ENCODE measurements around the gene TOE1. TPM values are rescaled to one million over a fixed set of nuclear protein-coding genes. Genes with fewer than 3 reads are reported as not detected.

Gene TOE1
- total RNA-seq, 1 donor from 2014 or later, result 4.3 TPM

GRCh38 chr1:45348609-45348965 is 8.6 kb downstream of the TOE1 start:
- no peak for DNase-seq (ENCODE audit: low read depth)
- no peaks in the 10 kb centered on the region for H4K20me1 ChIP-seq (ENCODE audit: insufficient read depth, low read length)
- H3K9me3 ChIP-seq (ENCODE audit: insufficient read depth, low read depth, low read length), result no peaks in the 10 kb centered on the region
- H3K27me3 ChIP-seq (ENCODE audit: insufficient read depth, low read length), result no peaks in the 10 kb centered on the region
- Mint-ChIP-seq H3K4me3 (ENCODE audit: unreplicated experiment) (no peak overlapping the region), H3K27me3 (ENCODE audit: low read depth, unreplicated experiment) (no peaks in the 10 kb centered on the region), H3K9me3 (ENCODE audit: unreplicated experiment) (no peaks in the 10 kb centered on the region), H3K36me3 (ENCODE audit: low read depth, unreplicated experiment) (peaks cover 13% of the 10 kb centered on the region), H3K4me1 (ENCODE audit: low read depth, unreplicated experiment) (peaks cover 17% of the 10 kb centered on the region), H3K27ac (ENCODE audit: unreplicated experiment) (peak overlapping the region; percentile 83)
- H3K79me2 ChIP-seq (ENCODE audit: insufficient read depth, low read length), result no peaks in the 10 kb centered on the region
- no peak overlapping the region for H2AFZ ChIP-seq (ENCODE audit: low read depth, low read length)
- peaks cover 5% of the 10 kb centered on the region for H3K4me1 ChIP-seq (ENCODE audit: insufficient read depth, low read length)
- H3K4me2 ChIP-seq (ENCODE audit: low read length), result peak overlapping the region; percentile 31
- H3K36me3 ChIP-seq (ENCODE audit: insufficient read depth, low read length), result peaks cover 10% of the 10 kb centered on the region
- no peak overlapping the region for H3K9ac ChIP-seq (ENCODE audit: low read length)
- no peak overlapping the region for H3K27ac ChIP-seq (ENCODE audit: low read depth, low read length)
- no peak overlapping the region for H3K4me3 ChIP-seq (ENCODE audit: insufficient read depth, low read depth, low read length)
- no peak for FAIRE-seq
- no peak for TF ChIP-seq CTCF (IDR thresholded peaks at IDR 0.05; ENCODE audit: insufficient read depth, low read depth, low read length)
- no peak for TF ChIP-seq EZH2 (IDR thresholded peaks at IDR 0.05; ENCODE audit: insufficient read depth, low read length)

GRCh38 chr1:45348966-45349677 is 9.2 kb downstream of the TOE1 start:
- Histone ChIP-seq H4K20me1 (ENCODE audit: insufficient read depth, low read length) (no peaks in the 10 kb centered on the region), H3K4me3 (ENCODE audit: insufficient read depth, low read depth, low read length) (no peak overlapping the region), H3K36me3 (ENCODE audit: insufficient read depth, low read length) (peaks cover 5% of the 10 kb centered on the region), H3K4me2 (ENCODE audit: low read length) (no peak overlapping the region), H2AFZ (ENCODE audit: low read depth, low read length) (no peak overlapping the region), H3K27ac (ENCODE audit: low read depth, low read length) (no peak overlapping the region), H3K4me1 (ENCODE audit: insufficient read depth, low read length) (peaks cover 5% of the 10 kb centered on the region), H3K9me3 (ENCODE audit: insufficient read depth, low read depth, low read length) (no peaks in the 10 kb centered on the region), H3K9ac (ENCODE audit: low read length) (no peak overlapping the region), H3K27me3 (ENCODE audit: insufficient read depth, low read length) (no peaks in the 10 kb centered on the region), H3K79me2 (ENCODE audit: insufficient read depth, low read length) (no peaks in the 10 kb centered on the region)
- peaks cover 13% of the 10 kb centered on the region for H3K36me3 Mint-ChIP-seq (ENCODE audit: low read depth, unreplicated experiment)
- H3K27ac Mint-ChIP-seq (ENCODE audit: unreplicated experiment), result peak overlapping the region; percentile 87
- FAIRE-seq (no peak), DNase-seq (ENCODE audit: low read depth) (no peak)
- H3K4me3 Mint-ChIP-seq (ENCODE audit: unreplicated experiment), result no peak overlapping the region
- H3K4me1 Mint-ChIP-seq (ENCODE audit: low read depth, unreplicated experiment), result peaks cover 17% of the 10 kb centered on the region
- no peaks in the 10 kb centered on the region for H3K9me3 Mint-ChIP-seq (ENCODE audit: unreplicated experiment)
- no peak for TF ChIP-seq EZH2 (IDR thresholded peaks at IDR 0.05; ENCODE audit: insufficient read depth, low read length)
- TF ChIP-seq CTCF (IDR thresholded peaks at IDR 0.05; ENCODE audit: insufficient read depth, low read depth, low read length), result no peak
- H3K27me3 Mint-ChIP-seq (ENCODE audit: low read depth, unreplicated experiment), result no peaks in the 10 kb centered on the region

GRCh38 chr1:45351508-45351907 is 11.5 kb downstream of the TOE1 start:
- H3K27me3 ChIP-seq (ENCODE audit: insufficient read depth, low read length), result no peaks in the 10 kb centered on the region
- no peak overlapping the region for H3K9ac ChIP-seq (ENCODE audit: low read length)
- H3K4me3 ChIP-seq (ENCODE audit: insufficient read depth, low read depth, low read length), result no peak overlapping the region
- no peak for FAIRE-seq
- DNase-seq (ENCODE audit: low read depth), result no peak
- H3K79me2 ChIP-seq (ENCODE audit: insufficient read depth, low read length), result no peaks in the 10 kb centered on the region
- H3K4me2 ChIP-seq (ENCODE audit: low read length), result no peak overlapping the region
- H4K20me1 ChIP-seq (ENCODE audit: insufficient read depth, low read length), result no peaks in the 10 kb centered on the region
- H3K27ac ChIP-seq (ENCODE audit: low read depth, low read length), result no peak overlapping the region
- Mint-ChIP-seq H3K4me3 (ENCODE audit: unreplicated experiment) (no peak overlapping the region), H3K4me1 (ENCODE audit: low read depth, unreplicated experiment) (peaks cover 17% of the 10 kb centered on the region), H3K9me3 (ENCODE audit: unreplicated experiment) (no peaks in the 10 kb centered on the region), H3K36me3 (ENCODE audit: low read depth, unreplicated experiment) (peaks cover 4% of the 10 kb centered on the region), H3K27ac (ENCODE audit: unreplicated experiment) (no peak overlapping the region), H3K27me3 (ENCODE audit: low read depth, unreplicated experiment) (no peaks in the 10 kb centered on the region)
- no peaks in the 10 kb centered on the region for H3K9me3 ChIP-seq (ENCODE audit: insufficient read depth, low read depth, low read length)
- H3K4me1 ChIP-seq (ENCODE audit: insufficient read depth, low read length), result peaks cover 5% of the 10 kb centered on the region
- TF ChIP-seq EZH2 (IDR thresholded peaks at IDR 0.05; ENCODE audit: insufficient read depth, low read length) (no peak), CTCF (IDR thresholded peaks at IDR 0.05; ENCODE audit: insufficient read depth, low read depth, low read length) (no peak)
- H3K36me3 ChIP-seq (ENCODE audit: insufficient read depth, low read length), result no peaks in the 10 kb centered on the region
- H2AFZ ChIP-seq (ENCODE audit: low read depth, low read length), result no peak overlapping the region
